Prostate gland (tissue), 2 donors: ENCODE measurements around the gene ENO3.

Experiments
- CTCF ChIP-seq, 4 experiments: fragments of 200-600 bp in 2 of 4; fragments of 450-650 bp in 2 of 4; sonication (generic) in 2 of 4; IDR thresholded peaks; 1 replicate in 3 of 4; 2 replicates in 1 of 4; pipeline ENCODE4 v1.5.1; 2016 to 2019; ENCODE audit warnings: antibody characterized with exemption in 4 of 4, mild to moderate bottlenecking in 2 of 4, moderate library complexity in 2 of 4
- POLR2A ChIP-seq: fragments of 450-650 bp; IDR thresholded peaks from one replicate; pipeline ENCODE4 v1.6.1; 2016; ENCODE audit warnings: antibody characterized with exemption, mild to moderate bottlenecking
- POLR2AphosphoS5 ChIP-seq: sonication (generic); formaldehyde crosslinking; IDR thresholded peaks from one replicate; pipeline ENCODE4 v1.6.1; 2017; ENCODE audit warnings: antibody characterized with exemption

- TF ChIP-seq POLR2AphosphoS5 (no peak), CTCF (IDR thresholded peaks at IDR 0.05) (no peak), POLR2A (no peak)
These were observed 567 bp downstream of the ENO3 start for GRCh38 chr17:4951486-4951885.
